Thyroid gland (tissue), 4 donors: ENCODE measurements around the gene DYRK4.

Experiments
- CTCF ChIP-seq, 6 experiments: fragments of 200-600 bp in 3 of 6; fragments of 450-650 bp in 3 of 6; sonication (generic) in 3 of 6; IDR thresholded peaks; one replicate each; pipeline ENCODE4 v1.5.1; 2016 to 2019; ENCODE audit warnings: antibody characterized with exemption in 6 of 6, mild to moderate bottlenecking in 2 of 6, inconsistent platforms in 1 of 6, moderate library complexity in 1 of 6
- POLR2A ChIP-seq, 2 donors: fragments of 450-650 bp; IDR thresholded peaks; one replicate each; pipeline ENCODE4 v1.6.1; 2017; ENCODE audit warnings: antibody characterized with exemption in 2 of 2, mild to moderate bottlenecking in 2 of 2, moderate library complexity in 1 of 2

DNA sequence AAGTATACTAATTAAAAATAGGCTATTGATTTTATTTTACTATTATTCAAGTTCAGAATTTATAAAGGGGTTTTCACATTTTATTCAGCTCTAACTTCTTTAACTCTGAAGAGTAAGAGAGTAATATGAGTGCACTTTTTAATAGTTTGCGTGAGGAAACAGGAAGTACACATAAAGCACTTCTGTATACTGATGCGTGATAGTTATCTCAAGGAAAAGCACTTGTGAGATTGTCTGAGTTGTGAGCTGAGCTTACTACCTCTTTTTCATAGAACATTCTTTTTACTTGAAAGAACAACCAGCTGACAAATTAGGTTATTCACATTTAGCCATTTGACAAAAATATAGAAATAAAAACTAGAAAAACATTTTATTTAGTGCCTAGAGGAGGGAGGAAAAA is 21.4 kb upstream of the DYRK4 start:
- no peak for TF ChIP-seq POLR2A (IDR thresholded peaks at IDR 0.05)
- TF ChIP-seq CTCF (IDR thresholded peaks at IDR 0.05), result no peak
